CD4-positive, alpha-beta T cell (primary cell): ENCODE measurements around the gene VEPH1. TPM values are rescaled to one million over a fixed set of nuclear protein-coding genes. Genes with fewer than 3 reads are reported as not detected.

Experiments
- ATAC-seq: fragments of 200-7000 bp; cut with Tn5 transposase; one replicate; pipeline ENCODE4 v1.10.0; 2022; ENCODE audit warnings: mild to moderate bottlenecking; ENCODE audit not compliant: poor library complexity
- CTCF ChIA-PET: fragments of 350-600 bp; sonication (Branson Sonifier 250); formaldehyde crosslinking; loops from one replicate; lab custom pipeline; 2021; ENCODE audit warnings: antibody characterized with exemption, inconsistent platforms; lab: Charles Lee
- POLR2A ChIA-PET: fragments of 350-600 bp; sonication (Branson Sonifier 250); formaldehyde crosslinking; loops from one replicate; lab custom pipeline; 2021; ENCODE audit warnings: antibody characterized with exemption, inconsistent platforms; lab: Charles Lee
- DNase-seq, 14 experiments: peaks; one replicate each; pipeline ENCODE4 v3.0.0-alpha.2; 2013 to 2020; ENCODE audit warnings: mixed read lengths in 2 of 14
- H3K27ac ChIP-seq, 2 donors: one replicate each; pipeline versions ENCODE4 v1.5.1 to v1.7.0; 2013; ENCODE audit warnings: low read length in 2 of 2, low read depth in 1 of 2, mild to moderate bottlenecking in 1 of 2
- H3K27me3 ChIP-seq, 2 experiments: 1 replicate in 1 of 2; 2 replicates in 1 of 2; pipeline versions ENCODE4 v1.6.1 to v1.7.0; 2013; ENCODE audit warnings: low read length in 2 of 2, control low read depth in 1 of 2, mild to moderate bottlenecking in 1 of 2, moderate library complexity in 1 of 2; ENCODE audit not compliant: insufficient read depth in 2 of 2, control insufficient read depth in 1 of 2
- H3K36me3 ChIP-seq: one replicate; pipeline ENCODE4 v1.6.1; 2013; ENCODE audit warnings: low read length, control low read depth; ENCODE audit not compliant: insufficient read depth
- H3K4me1 ChIP-seq: one replicate; pipeline ENCODE4 v1.6.1; 2013; ENCODE audit warnings: low read length, control low read depth; ENCODE audit not compliant: insufficient read depth
- H3K4me3 ChIP-seq: one replicate; pipeline ENCODE4 v1.5.1; 2013; ENCODE audit warnings: mild to moderate bottlenecking, low read length, moderate library complexity
- H3K9me3 ChIP-seq, 2 experiments: 1 replicate in 1 of 2; 2 replicates in 1 of 2; pipeline versions ENCODE4 v1.6.1 to v1.7.0; 2013; ENCODE audit warnings: low read length in 2 of 2, mild to moderate bottlenecking in 2 of 2, control low read depth in 1 of 2, moderate library complexity in 1 of 2; ENCODE audit not compliant: control insufficient read depth in 1 of 2, insufficient read depth in 1 of 2
- H3K27ac Mint-ChIP-seq: one replicate; pipeline ENCODE4 v1.8.0; 2020; ENCODE audit warnings: mixed read lengths
- H3K27me3 Mint-ChIP-seq: one replicate; pipeline ENCODE4 v1.8.0; 2021; ENCODE audit warnings: mixed read lengths
- H3K36me3 Mint-ChIP-seq: one replicate; pipeline ENCODE4 v1.8.0; 2021; ENCODE audit warnings: low read depth, mixed read lengths
- H3K4me1 Mint-ChIP-seq: one replicate; pipeline ENCODE4 v1.8.0; 2021; ENCODE audit warnings: low read depth, mixed read lengths
- H3K4me3 Mint-ChIP-seq: one replicate; pipeline ENCODE4 v1.8.0; 2020; ENCODE audit warnings: mild to moderate bottlenecking, mixed read lengths
- H3K9me3 Mint-ChIP-seq: one replicate; pipeline ENCODE4 v1.8.0; 2020; ENCODE audit warnings: mixed read lengths
- CTCF ChIP-seq: fragments of 200-600 bp; IDR thresholded peaks from one replicate; pipeline ENCODE4 v1.8.0; 2022; ENCODE audit warnings: antibody characterized with exemption, mild to moderate bottlenecking
- intact Hi-C, 2 experiments: fragments of 100-400 bp; cut with DNase I in 1 of 2; cut with micrococcal nuclease in 1 of 2; formaldehyde crosslinking; loops; one replicate each; pipeline versions ENCODE4 v1.15.1 to v1.9.0; 2023 to 2025; cut with DNase I, micrococcal nuclease
- total RNA-seq, 174 experiments: library from RNA in 2 of 174; stranded (reverse) in 2 of 174; gene quantifications; one replicate each; pipeline ENCODE4 v1.2.3 and lab custom pipeline; 2021 to 2026

Gene VEPH1
- total RNA-seq, 2 experiments from 2014 or later: not detected

- intact Hi-C loops: no loop called here
- Mint-ChIP-seq H3K9me3 (no peaks in the 10 kb centered on the region), H3K4me1 (no peaks in the 10 kb centered on the region), H3K27ac (no peak overlapping the region), H3K27me3 (no peaks in the 10 kb centered on the region), H3K36me3 (no peaks in the 10 kb centered on the region), H3K4me3 (no peak overlapping the region)
- ChIA-PET POLR2A (no interaction called here), CTCF (no interaction called here)
- no peaks in the 10 kb centered on the region for H3K36me3 ChIP-seq
- H3K4me1 ChIP-seq: no peaks in the 10 kb centered on the region
- no peaks in the 10 kb centered on the region for H3K27me3 ChIP-seq
- TF ChIP-seq CTCF: no peak
- H3K27ac ChIP-seq: no peak overlapping the region
- no peak overlapping the region for H3K4me3 ChIP-seq
- no peak for DNase-seq
- H3K9me3 ChIP-seq: no peaks in the 10 kb centered on the region
- ATAC-seq: no peak
Observed at GRCh38 chr3:157276801-157277200, 226.4 kb downstream of the VEPH1 start.

GRCh38 chr3:157275832-157276231, 227.4 kb downstream of the VEPH1 start:
- no peaks in the 10 kb centered on the region for H3K4me1 Mint-ChIP-seq
- TF ChIP-seq CTCF: no peak
- intact Hi-C loops: no loop called here
- H3K27ac Mint-ChIP-seq: no peak overlapping the region
- CTCF ChIA-PET: no interaction called here
- DNase-seq (no peak), ATAC-seq (no peak)
- H3K9me3 Mint-ChIP-seq: no peaks in the 10 kb centered on the region
- Histone ChIP-seq H3K27ac (no peak overlapping the region), H3K4me3 (no peak overlapping the region), H3K27me3 (no peaks in the 10 kb centered on the region), H3K4me1 (no peaks in the 10 kb centered on the region), H3K9me3 (no peaks in the 10 kb centered on the region), H3K36me3 (no peaks in the 10 kb centered on the region)
- no peak overlapping the region for H3K4me3 Mint-ChIP-seq
- H3K27me3 Mint-ChIP-seq: no peaks in the 10 kb centered on the region
- H3K36me3 Mint-ChIP-seq: no peaks in the 10 kb centered on the region
- POLR2A ChIA-PET: no interaction called here

GRCh38 chr3:157274644-157275137, 228.5 kb downstream of the VEPH1 start:
- Histone ChIP-seq H3K27me3 (no peaks in the 10 kb centered on the region), H3K9me3 (no peaks in the 10 kb centered on the region), H3K36me3 (no peaks in the 10 kb centered on the region), H3K4me1 (no peaks in the 10 kb centered on the region), H3K4me3 (no peak overlapping the region), H3K27ac (no peak overlapping the region)
- H3K9me3 Mint-ChIP-seq: no peaks in the 10 kb centered on the region
- ChIA-PET POLR2A (no interaction called here), CTCF (no interaction called here)
- ATAC-seq: no peak
- DNase-seq: no peak
- no peaks in the 10 kb centered on the region for H3K27me3 Mint-ChIP-seq
- H3K27ac Mint-ChIP-seq: no peak overlapping the region
- TF ChIP-seq CTCF: no peak
- intact Hi-C loops: no loop called here
- no peaks in the 10 kb centered on the region for H3K36me3 Mint-ChIP-seq
- H3K4me3 Mint-ChIP-seq: no peak overlapping the region
- no peaks in the 10 kb centered on the region for H3K4me1 Mint-ChIP-seq
